Measurements from ENCODE around the gene IP6K2.
"Not testable (repeated sequence)": the region's sequence is repeated elsewhere in the genome, so short reads cannot be mapped to it uniquely, and the experiment has no call there.

Gene IP6K2

DNA sequence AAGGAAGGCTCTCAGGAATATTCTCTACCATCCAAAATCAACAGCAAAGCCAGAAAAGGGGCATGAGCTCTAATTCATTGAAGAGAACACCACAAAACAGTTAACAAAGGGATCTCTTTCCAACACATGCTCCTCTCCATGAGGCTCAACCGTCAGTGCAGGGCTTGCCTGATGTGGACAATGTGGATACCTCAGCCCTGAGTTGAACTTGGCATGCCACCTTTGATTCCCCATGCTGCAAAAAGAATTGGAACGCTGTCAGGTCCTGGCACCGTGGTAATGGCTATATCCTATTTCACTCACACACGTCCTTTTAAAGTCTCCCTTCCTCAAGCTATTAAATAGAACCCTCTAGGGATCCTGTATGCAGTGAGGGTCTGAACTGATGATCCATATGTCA lies 30.7 kb upstream of the IP6K2 start:
- Histone ChIP-seq H3K9ac (no peak overlapping the region), H3K36me3 (ENCODE audit: insufficient read depth) (no peaks in the 10 kb centered on the region), H3K4me2 (no peak overlapping the region), H4K20me1 (ENCODE audit: insufficient read depth) (no peaks in the 10 kb centered on the region), H2AFZ (ENCODE audit: low read depth) (no peak overlapping the region), H3K4me1 (ENCODE audit: low read depth, poor library complexity, severe bottlenecking) (peaks cover 30% of the 10 kb centered on the region), H3K27me3 (ENCODE audit: insufficient read depth, low read depth) (no peaks in the 10 kb centered on the region), H3K79me2 (ENCODE audit: insufficient read depth, low read depth) (no peaks in the 10 kb centered on the region), H3K27ac (no peak overlapping the region), H3K4me3 (IDR thresholded peaks at IDR 0.05; ENCODE audit: insufficient read depth, low read depth, low read length) (no peak overlapping the region)
- TF ChIP-seq, protein P1, sequence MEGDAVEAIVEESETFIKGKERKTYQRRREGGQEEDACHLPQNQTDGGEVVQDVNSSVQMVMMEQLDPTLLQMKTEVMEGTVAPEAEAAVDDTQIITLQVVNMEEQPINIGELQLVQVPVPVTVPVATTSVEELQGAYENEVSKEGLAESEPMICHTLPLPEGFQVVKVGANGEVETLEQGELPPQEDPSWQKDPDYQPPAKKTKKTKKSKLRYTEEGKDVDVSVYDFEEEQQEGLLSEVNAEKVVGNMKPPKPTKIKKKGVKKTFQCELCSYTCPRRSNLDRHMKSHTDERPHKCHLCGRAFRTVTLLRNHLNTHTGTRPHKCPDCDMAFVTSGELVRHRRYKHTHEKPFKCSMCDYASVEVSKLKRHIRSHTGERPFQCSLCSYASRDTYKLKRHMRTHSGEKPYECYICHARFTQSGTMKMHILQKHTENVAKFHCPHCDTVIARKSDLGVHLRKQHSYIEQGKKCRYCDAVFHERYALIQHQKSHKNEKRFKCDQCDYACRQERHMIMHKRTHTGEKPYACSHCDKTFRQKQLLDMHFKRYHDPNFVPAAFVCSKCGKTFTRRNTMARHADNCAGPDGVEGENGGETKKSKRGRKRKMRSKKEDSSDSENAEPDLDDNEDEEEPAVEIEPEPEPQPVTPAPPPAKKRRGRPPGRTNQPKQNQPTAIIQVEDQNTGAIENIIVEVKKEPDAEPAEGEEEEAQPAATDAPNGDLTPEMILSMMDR (conservative IDR thresholded peaks at IDR 0.05; ENCODE audit: low read depth, low read length) = no peak

DNA sequence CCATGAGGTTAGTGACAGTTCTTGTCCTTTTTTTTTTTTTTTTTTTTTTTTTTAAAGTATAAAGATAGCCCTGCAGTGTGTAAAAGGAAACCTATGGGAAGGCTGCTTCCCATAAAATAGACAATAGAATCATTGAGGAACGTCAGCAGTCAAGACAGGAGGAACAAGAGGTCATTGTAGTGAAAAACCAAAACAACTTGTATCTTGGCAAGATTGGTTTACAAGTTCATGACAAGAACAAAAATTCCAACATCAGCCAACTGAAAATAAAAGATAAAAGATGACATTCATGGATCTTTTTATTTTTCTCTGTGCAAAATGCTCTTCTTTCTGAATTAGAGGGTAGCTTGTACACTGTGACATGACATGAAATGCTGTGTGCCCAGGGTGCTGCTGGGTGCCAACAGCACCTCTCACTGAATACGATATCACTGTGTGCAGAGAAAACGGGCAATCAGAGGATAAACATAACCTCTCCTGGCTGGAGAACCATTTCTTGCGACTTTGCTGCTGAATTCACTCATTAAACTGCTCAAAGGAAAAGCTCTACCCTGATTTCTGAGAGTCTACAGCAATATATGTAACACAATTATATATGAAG lies 30.1 kb upstream of the IP6K2 start:
- Histone ChIP-seq H3K36me3 (ENCODE audit: insufficient read depth) (no peaks in the 10 kb centered on the region), H4K20me1 (ENCODE audit: insufficient read depth) (no peaks in the 10 kb centered on the region), H3K27ac (no peak overlapping the region), H3K9ac (no peak overlapping the region), H3K27me3 (ENCODE audit: insufficient read depth, low read depth) (no peaks in the 10 kb centered on the region), H3K4me1 (ENCODE audit: low read depth, poor library complexity, severe bottlenecking) (peaks cover 25% of the 10 kb centered on the region), H3K4me2 (no peak overlapping the region), H2AFZ (ENCODE audit: low read depth) (no peak overlapping the region), H3K4me3 (IDR thresholded peaks at IDR 0.05; ENCODE audit: insufficient read depth, low read depth, low read length) (no peak overlapping the region), H3K79me2 (ENCODE audit: insufficient read depth, low read depth) (no peaks in the 10 kb centered on the region)
- TF ChIP-seq, protein P1 (conservative IDR thresholded peaks at IDR 0.05; ENCODE audit: low read depth, low read length) = no peak

DNA sequence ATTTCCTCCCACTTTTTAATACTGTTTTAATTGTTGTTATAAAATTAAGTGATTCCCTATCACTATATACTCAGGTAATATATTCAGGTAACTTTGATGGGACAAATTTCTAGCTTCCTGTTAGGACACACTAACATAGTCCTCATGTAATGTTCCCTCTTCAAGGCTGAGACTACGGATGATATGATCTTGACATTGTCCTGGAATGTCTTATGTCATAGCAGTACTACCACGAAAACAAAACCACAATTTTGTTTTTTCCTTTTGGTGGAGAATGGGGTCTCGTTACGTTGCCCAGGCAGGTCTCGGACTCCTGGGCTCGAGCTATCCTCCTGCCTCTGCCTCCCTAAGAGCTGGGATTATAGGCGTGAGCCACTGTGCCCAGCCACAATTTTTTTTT lies 26.8 kb upstream of the IP6K2 start:
- Histone ChIP-seq H3K27me3 (ENCODE audit: insufficient read depth, low read depth) (no peaks in the 10 kb centered on the region), H3K4me3 (IDR thresholded peaks at IDR 0.05; ENCODE audit: insufficient read depth, low read depth, low read length) (no peak overlapping the region), H3K36me3 (ENCODE audit: insufficient read depth) (no peaks in the 10 kb centered on the region), H2AFZ (ENCODE audit: low read depth) (no peak overlapping the region), H3K27ac (no peak overlapping the region), H3K4me1 (ENCODE audit: low read depth, poor library complexity, severe bottlenecking) (no peaks in the 10 kb centered on the region), H4K20me1 (ENCODE audit: insufficient read depth) (no peaks in the 10 kb centered on the region), H3K79me2 (ENCODE audit: insufficient read depth, low read depth) (no peaks in the 10 kb centered on the region), H3K4me2 (no peak overlapping the region), H3K9ac (no peak overlapping the region)
- TF ChIP-seq, protein P1 (conservative IDR thresholded peaks at IDR 0.05; ENCODE audit: low read depth, low read length) = no peak

DNA sequence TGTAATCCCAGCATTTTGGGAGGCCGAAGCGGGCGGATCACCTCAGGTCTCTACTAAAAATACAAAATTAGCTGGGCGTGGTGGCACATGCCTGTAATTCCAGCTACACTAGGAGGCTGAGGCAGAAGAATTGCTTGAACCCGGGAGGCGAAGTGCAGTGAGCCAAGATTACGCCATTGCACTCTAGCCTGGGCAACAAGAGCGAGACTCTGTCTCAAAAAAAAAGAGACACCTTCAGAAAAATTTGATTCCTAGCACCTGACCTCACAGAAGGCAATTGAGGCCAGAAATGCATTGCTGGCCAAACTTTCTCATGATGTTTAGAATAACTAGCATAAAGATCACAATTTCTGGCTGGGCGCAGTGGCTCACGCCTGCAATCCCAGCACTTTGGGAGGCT lies 24.2 kb upstream of the IP6K2 start:
- not testable (repeated sequence) for H3K4me1 ChIP-seq (ENCODE audit: low read depth, poor library complexity, severe bottlenecking); H3K27me3 ChIP-seq (ENCODE audit: insufficient read depth, low read depth); H3K9ac ChIP-seq; H4K20me1 ChIP-seq (ENCODE audit: insufficient read depth); H3K4me2 ChIP-seq; H3K79me2 ChIP-seq (ENCODE audit: insufficient read depth, low read depth); H3K36me3 ChIP-seq (ENCODE audit: insufficient read depth); H3K4me3 ChIP-seq (IDR thresholded peaks at IDR 0.05; ENCODE audit: insufficient read depth, low read depth, low read length); H3K27ac ChIP-seq; H2AFZ ChIP-seq (ENCODE audit: low read depth)

DNA sequence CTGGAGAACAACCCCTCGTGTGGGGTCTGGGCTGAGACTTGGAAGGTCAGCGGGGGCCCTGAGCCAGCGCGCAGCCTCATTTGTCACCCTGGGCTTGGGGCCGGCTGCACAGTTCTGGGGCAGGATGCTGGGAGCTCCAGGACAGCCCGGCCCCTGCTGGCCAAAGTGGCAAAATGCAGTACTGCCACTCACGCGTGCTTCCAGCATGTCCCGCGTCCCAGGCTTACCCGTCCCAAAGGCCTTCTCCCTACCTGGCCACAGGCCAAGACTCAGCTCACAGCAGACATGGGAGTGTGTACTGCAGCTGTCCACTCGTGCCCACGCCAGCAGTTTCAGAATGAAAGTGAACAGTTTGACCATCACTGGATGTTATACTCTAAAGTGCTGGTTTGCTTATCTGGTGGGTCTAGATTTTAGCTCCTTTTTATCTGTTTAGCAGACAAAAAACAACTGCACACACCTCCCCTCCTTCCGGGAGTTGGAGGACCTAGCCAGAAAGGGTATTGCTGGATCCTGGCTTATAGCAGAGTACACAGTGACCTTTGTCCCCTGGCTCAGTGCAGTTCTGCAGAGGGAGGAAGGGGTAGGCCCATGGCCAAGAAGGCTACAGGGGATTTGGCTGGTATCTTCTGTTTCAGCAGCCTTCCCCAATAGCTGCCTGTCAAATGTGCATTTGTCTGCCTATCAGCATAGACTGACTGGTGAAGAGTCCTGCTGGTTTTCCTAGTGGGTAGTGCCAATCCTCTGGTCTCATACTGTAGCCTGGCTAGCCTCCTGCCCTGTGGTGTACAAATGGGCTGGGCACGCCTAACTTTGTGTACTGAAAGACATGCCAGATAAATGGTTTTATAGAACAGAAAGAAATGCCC lies 23.2 kb upstream of the IP6K2 start:
- H3K79me2 ChIP-seq (ENCODE audit: insufficient read depth, low read depth) = no peaks in the 10 kb centered on the region
- no peak overlapping the region for H3K27ac ChIP-seq
- TF ChIP-seq, protein P1 (conservative IDR thresholded peaks at IDR 0.05; ENCODE audit: low read depth, low read length) = peak; percentile 30; the same call in 1 of the 2 replicates
- no peak overlapping the region for H3K9ac ChIP-seq
- H2AFZ ChIP-seq (ENCODE audit: low read depth) = no peak overlapping the region
- no peaks in the 10 kb centered on the region for H4K20me1 ChIP-seq (ENCODE audit: insufficient read depth)
- no peak overlapping the region for H3K4me3 ChIP-seq (IDR thresholded peaks at IDR 0.05; ENCODE audit: insufficient read depth, low read depth, low read length)
- H3K4me2 ChIP-seq = no peak overlapping the region
- H3K36me3 ChIP-seq (ENCODE audit: insufficient read depth) = no peaks in the 10 kb centered on the region
- H3K27me3 ChIP-seq (ENCODE audit: insufficient read depth, low read depth) = no peaks in the 10 kb centered on the region
- no peaks in the 10 kb centered on the region for H3K4me1 ChIP-seq (ENCODE audit: low read depth, poor library complexity, severe bottlenecking)
